Heart left ventricle (tissue), 16 donors: ENCODE measurements around the gene MARCHF3. TPM values are rescaled to one million over a fixed set of nuclear protein-coding genes. Genes with fewer than 3 reads are reported as not detected.
A peak's percentile ranks its signal among the peaks of the same experiment; 100 is the strongest.

Experiments used
- ATAC-seq, 4 donors: fragments of 200-7000 bp; cut with Tn5 transposase; one replicate each; pipeline ENCODE4 v1.9.1; 2020 to 2022; ENCODE audit warnings: moderate library complexity in 4 of 4, mild to moderate bottlenecking in 3 of 4, moderate number of reproducible peaks in 1 of 4
- DNase-seq, 5 donors: peaks; one replicate each; pipeline ENCODE4 v3.0.0-alpha.2; 2020
- H3K27ac ChIP-seq, 12 donors: fragments of 200-600 bp; sonication (generic) in 4 of 12; one replicate each; pipeline versions ENCODE4 v1.5.0 to v1.8.0; 2016 to 2022; ENCODE audit warnings: mild to moderate bottlenecking in 2 of 12
- H3K27me3 ChIP-seq, 9 donors: fragments of 200-600 bp; sonication (generic) in 2 of 9; one replicate each; pipeline versions ENCODE4 v1.5.1 to v1.8.0; 2016 to 2022; ENCODE audit warnings: mild to moderate bottlenecking in 3 of 9
- H3K36me3 ChIP-seq, 9 donors: fragments of 200-600 bp; sonication (generic) in 2 of 9; one replicate each; pipeline versions ENCODE4 v1.5.0 to v1.8.0; 2018 to 2022; ENCODE audit warnings: mild to moderate bottlenecking in 2 of 9
- H3K4me1 ChIP-seq, 12 donors: fragments of 200-600 bp; sonication (generic) in 4 of 12; one replicate each; pipeline versions ENCODE4 v1.5.0 to v1.8.0; 2016 to 2022; ENCODE audit warnings: mild to moderate bottlenecking in 3 of 12
- H3K4me3 ChIP-seq, 12 donors: fragments of 200-600 bp; sonication (generic) in 4 of 12; one replicate each; pipeline versions ENCODE4 v1.5.0 to v1.8.0; 2017 to 2022; ENCODE audit warnings: mild to moderate bottlenecking in 9 of 12, moderate library complexity in 4 of 12
- H3K9me3 ChIP-seq, 12 donors: fragments of 200-600 bp; sonication (generic) in 4 of 12; one replicate each; pipeline versions ENCODE4 v1.5.0 to v1.8.0; 2016 to 2022; ENCODE audit warnings: mild to moderate bottlenecking in 1 of 12
- POLR2A ChIP-seq, 2 donors: fragments of 450-650 bp; IDR thresholded peaks; one replicate each; pipeline ENCODE4 v1.6.1; 2017; ENCODE audit warnings: antibody characterized with exemption in 2 of 2, mild to moderate bottlenecking in 2 of 2, moderate library complexity in 2 of 2
- WGBS, 4 donors: extraction: QIAGEN DNeasy Blood & Tissue Kit in 2 of 4; methylation state at CpG; one replicate each; pipeline versions ENCODE4 v1.1.5 to v1.1.7; 2013 to 2018; 5-methylcytosine and 5-hydroxymethylcytosine counted together
- intact Hi-C, 10 donors: fragments of 100-400 bp; cut with DNase I; formaldehyde crosslinking; loops; one replicate each; pipeline versions ENCODE4 v1.11.1 to v1.14.2; 2022
- polyA plus RNA-seq, 2 donors: library from polyadenylated mRNA; stranded (reverse); fragments of 200-250 nt; gene quantifications; one replicate each; pipeline ENCODE4 v1.2.3, GENCODE V29; 2013
- total RNA-seq, 9 donors: library from RNA; depleted of rRNA in 2 of 9; stranded (reverse); fragments of >200 nt in 2 of 9; fragmentation: NEBNext Ultra II Directional in 3 of 9; extraction: Animal tissue kit (Norgen Biotek cat#: 25700) in 3 of 9; gene quantifications; one replicate each; pipeline versions ENCODE4 v1.1.0 to v1.2.4, GENCODE V29; 2016 to 2023
- TF ChIP-seq, protein P1 (sequence below), 12 donors: fragments of 200-600 bp; sonication (generic) in 4 of 12; IDR thresholded peaks; one replicate each; pipeline versions ENCODE4 v1.5.0 to v1.8.0; 2018 to 2022; ENCODE audit warnings: antibody characterized with exemption in 12 of 12, mild to moderate bottlenecking in 5 of 12
- donor health status: ischemic (EF 13 %, LVEDD 7.1; RV severe dilation, severe dysfunction).
- donor health status: healthy with polysubstance abuse.
- donor health status: DM: no; HTN: yes; CAD: no.
- donor health status: DM: no; HTN: no; CAD: no.
- donor health status: ischemic (EF 25% LVEDD 6.9; RV normal size, moderate dysfunction).
- donor health status: ischemic (EF 25% LVEDD 5.7; RV mildly dilated, moderate dysfunction).
- donor health status: healthy.
- donor health status: DM: yes; HTN: yes; CAD: no.
- donor health status: ischemic (EF 35%, LVEDD 5.7; RV mildly dilated, moderate dysfunction).
- donor health status: nonischemic (EF 11% LVEDD 7.7; RV severe dilation, severe dysfunction).
- donor health status: DM: yes; HTN: yes; CAD: no.
- donor health status: PGD.
- donor health status: ischemic (EF 29% LVEDD 5.4; RV normal size, mild dysfunction).
- donor health status: nonischemic (EF 23%, LVEDD 6.1; RV moderate dilation, normal function).

The MARCHF3 gene
- total and polyA plus RNA-seq, 11 donors = 9.9 to 113 (median 38.0) TPM

DNA sequence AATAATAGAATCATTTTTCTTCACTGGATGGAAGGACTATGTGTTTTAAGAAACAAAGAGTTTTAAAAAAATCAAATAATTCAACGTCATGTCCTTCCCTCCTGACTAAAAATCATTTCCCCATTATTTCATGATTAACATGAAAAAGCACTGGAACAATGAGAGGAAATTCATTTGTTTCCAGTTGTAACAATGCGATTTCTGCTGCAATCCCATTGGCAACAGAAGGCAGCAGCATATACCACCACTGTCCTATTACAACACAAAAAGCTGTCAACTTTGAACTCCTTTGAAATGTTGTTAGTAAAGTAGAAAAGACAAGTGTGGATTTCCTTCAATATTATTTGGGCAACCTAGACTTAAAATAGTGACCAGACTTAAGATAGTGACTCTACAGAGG is 39.9 kb upstream of the MARCHF3 start:
- ATAC-seq (peak in 2 of 4 donors; percentile 8 to 67), DNase-seq (no peak)
- peaks cover 0 to 39% (median 9%) of the 10 kb centered on the region in 12 donors for H3K4me1 ChIP-seq
- no peaks in the 10 kb centered on the region for H3K27me3 ChIP-seq
- intact Hi-C loops = loop anchor here in 1 of 10 donors (5.0 kb wide), 1 partner anchor 38 kb away; the partner anchor contains the start of gene MARCHF3
- H3K9me3 ChIP-seq = no peaks in the 10 kb centered on the region
- peak overlapping the region in 7 of 12 donors; percentile 12 to 51 (median 36) for H3K27ac ChIP-seq
- peaks cover 0 to 4% (median 0%) of the 10 kb centered on the region in 9 donors for H3K36me3 ChIP-seq
- H3K4me3 ChIP-seq = no peak overlapping the region
- no peak for TF ChIP-seq POLR2A (IDR thresholded peaks at IDR 0.05)
- TF ChIP-seq, protein P1, sequence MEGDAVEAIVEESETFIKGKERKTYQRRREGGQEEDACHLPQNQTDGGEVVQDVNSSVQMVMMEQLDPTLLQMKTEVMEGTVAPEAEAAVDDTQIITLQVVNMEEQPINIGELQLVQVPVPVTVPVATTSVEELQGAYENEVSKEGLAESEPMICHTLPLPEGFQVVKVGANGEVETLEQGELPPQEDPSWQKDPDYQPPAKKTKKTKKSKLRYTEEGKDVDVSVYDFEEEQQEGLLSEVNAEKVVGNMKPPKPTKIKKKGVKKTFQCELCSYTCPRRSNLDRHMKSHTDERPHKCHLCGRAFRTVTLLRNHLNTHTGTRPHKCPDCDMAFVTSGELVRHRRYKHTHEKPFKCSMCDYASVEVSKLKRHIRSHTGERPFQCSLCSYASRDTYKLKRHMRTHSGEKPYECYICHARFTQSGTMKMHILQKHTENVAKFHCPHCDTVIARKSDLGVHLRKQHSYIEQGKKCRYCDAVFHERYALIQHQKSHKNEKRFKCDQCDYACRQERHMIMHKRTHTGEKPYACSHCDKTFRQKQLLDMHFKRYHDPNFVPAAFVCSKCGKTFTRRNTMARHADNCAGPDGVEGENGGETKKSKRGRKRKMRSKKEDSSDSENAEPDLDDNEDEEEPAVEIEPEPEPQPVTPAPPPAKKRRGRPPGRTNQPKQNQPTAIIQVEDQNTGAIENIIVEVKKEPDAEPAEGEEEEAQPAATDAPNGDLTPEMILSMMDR (IDR thresholded peaks at IDR 0.05) = peak in 3 of 12 donors; percentile 9 to 32 (median 17)
- 58 to 78% (median 73%) methylated on average over 2 of the region's 2 CpGs for WGBS, 4 donors

DNA sequence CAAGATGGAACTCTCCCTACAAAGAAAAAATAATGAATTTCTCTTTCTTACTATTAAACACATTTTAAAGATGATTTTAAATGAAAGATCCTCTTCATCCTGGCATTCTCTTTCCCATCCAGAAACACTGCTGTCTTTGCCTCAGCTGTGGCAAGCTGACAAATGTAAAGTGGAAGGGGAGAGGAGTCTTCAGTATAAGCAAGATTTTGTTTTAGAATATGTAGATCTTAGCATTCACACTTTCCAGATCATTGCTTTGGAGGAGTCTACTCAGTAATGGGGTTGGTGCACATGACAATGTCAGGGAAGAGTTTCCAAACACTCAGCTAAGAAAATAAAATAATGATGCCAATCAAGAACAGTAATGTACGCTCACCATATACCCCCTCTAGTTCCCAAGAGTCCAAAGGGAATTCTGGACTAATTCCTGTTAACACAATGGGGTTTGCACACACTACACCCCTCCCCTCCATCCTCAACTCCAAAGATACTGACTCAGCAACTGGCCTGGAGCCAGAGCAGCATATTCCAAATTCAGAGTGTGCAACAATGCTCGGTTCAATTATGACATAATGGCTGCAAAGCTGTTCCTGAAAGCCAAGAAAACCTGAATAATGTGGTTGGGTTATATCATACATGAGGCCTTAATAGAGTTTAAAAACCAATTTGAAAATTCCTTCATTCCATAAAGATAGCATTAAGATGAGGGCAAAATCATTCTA is 38.3 kb upstream of the MARCHF3 start:
- intact Hi-C loops = no loop called here
- DNase-seq = peak in 3 of 5 donors; percentile 40 to 55 (median 46)
- H3K36me3 ChIP-seq = peaks cover 0 to 4% (median 0%) of the 10 kb centered on the region in 9 donors

DNA sequence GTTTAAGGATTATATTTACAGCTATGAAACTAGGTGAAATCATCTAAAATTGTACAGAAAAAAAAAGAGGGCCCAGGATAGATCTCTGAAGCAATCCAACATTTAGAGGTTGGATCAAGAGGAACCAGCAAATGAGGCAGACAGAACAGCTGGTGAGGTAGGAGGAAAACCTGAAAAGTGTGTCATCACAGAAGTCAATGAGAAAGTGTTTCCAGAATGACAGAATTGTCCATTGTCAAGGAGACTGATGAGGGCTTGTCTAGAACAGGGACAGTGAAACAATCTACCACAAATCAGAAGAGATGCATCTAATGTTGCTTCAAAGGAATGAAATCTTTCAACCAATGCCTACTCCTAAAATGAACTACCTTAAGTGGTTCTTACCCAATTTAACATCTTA is 36.4 kb upstream of the MARCHF3 start:
- TF ChIP-seq, protein P1 (IDR thresholded peaks at IDR 0.05) = no peak
- no peak for TF ChIP-seq POLR2A (IDR thresholded peaks at IDR 0.05)
- Histone ChIP-seq H3K27me3 (no peaks in the 10 kb centered on the region), H3K9me3 (no peaks in the 10 kb centered on the region), H3K4me3 (no peak overlapping the region), H3K36me3 (peaks cover 0 to 4% (median 0%) of the 10 kb centered on the region in 9 donors), H3K27ac (no peak overlapping the region), H3K4me1 (peaks cover 0 to 29% (median 6%) of the 10 kb centered on the region in 12 donors)
- DNase-seq (no peak), ATAC-seq (no peak)
- intact Hi-C loops = no loop called here

More for the DNA sequence above, 38.3 kb upstream of the MARCHF3 start:
- WGBS, 4 donors = 39 to 54% (median 48%) methylated on average over 2 of the region's 2 CpGs
- Histone ChIP-seq H3K4me3 (no peak overlapping the region), H3K27ac (no peak overlapping the region), H3K4me1 (peaks cover 0 to 39% (median 9%) of the 10 kb centered on the region in 12 donors), H3K27me3 (no peaks in the 10 kb centered on the region), H3K9me3 (no peaks in the 10 kb centered on the region)
- no peak for TF ChIP-seq POLR2A (IDR thresholded peaks at IDR 0.05)
- TF ChIP-seq, protein P1 (IDR thresholded peaks at IDR 0.05) = no peak
- peak in 2 of 4 donors; percentile 21 to 36 for ATAC-seq

DNA sequence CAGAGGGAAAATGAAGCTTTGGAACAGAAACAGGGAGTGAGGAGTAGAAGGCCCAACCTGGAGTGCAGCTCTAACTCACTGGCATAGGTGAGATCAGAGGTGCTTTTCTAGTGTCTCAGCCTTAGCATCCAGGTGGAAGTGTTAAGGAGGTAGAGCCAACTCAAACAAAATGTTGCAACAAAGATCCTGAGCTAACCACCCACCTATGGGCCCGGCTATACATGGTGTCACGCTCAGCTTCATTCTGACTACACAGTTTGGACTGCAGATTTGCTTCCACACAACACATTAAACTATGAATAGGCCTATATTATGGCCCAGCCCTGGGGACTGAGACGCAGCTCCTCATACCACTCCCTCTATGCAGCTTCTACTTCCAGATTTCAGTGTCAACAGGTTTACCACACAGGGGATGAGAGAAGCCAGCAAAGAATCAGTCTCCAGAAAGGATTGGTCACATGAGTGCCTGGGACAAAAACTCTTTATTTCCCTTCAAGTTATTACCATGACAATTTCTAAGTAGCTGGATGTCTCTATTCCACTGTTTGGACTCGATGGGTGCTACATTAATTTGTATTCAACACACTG is 34.0 kb upstream of the MARCHF3 start:
- Histone ChIP-seq H3K4me1 (peaks cover 0 to 13% (median 4%) of the 10 kb centered on the region in 12 donors), H3K9me3 (no peaks in the 10 kb centered on the region), H3K4me3 (no peak overlapping the region), H3K36me3 (no peaks in the 10 kb centered on the region), H3K27ac (no peak overlapping the region), H3K27me3 (no peaks in the 10 kb centered on the region)
- intact Hi-C loops = no loop called here
- 94 to 99% (median 96%) methylated on average over 4 of the region's 4 CpGs for WGBS, 4 donors
- TF ChIP-seq, protein P1 (IDR thresholded peaks at IDR 0.05) = no peak
- no peak for TF ChIP-seq POLR2A (IDR thresholded peaks at IDR 0.05)
- DNase-seq (no peak), ATAC-seq (peak in 1 of 4 donors; percentile 20)
